ENCODE data around the gene SS18L1.

The SS18L1 gene

GRCh38 chr20:62120365-62120762 is 23.2 kb upstream of the SS18L1 start:
- DNase-seq (ENCODE audit: low read depth): no peak

- no peak for DNase-seq (ENCODE audit: low read depth)
Measured at GRCh38 chr20:62120990-62121775, 22.4 kb upstream of the SS18L1 start.

- DNase-seq (ENCODE audit: low read depth): peak; percentile 94
Measured at GRCh38 chr20:62121776-62122653, 21.6 kb upstream of the SS18L1 start, which contains the start of gene LSM14B. LSM14B (plus strand) TSS chr20:62122475; CDS start chr20:62122667, 192 bp downstream.

GRCh38 chr20:62122654-62123449 is 20.7 kb upstream of the SS18L1 start:
- peak; percentile 22 for DNase-seq (ENCODE audit: low read depth)

- no peak for DNase-seq (ENCODE audit: low read depth)
Measured at GRCh38 chr20:62123450-62124118, 20.0 kb upstream of the SS18L1 start.

GRCh38 chr20:62126141-62126540 is 17.4 kb upstream of the SS18L1 start:
- no peak for DNase-seq (ENCODE audit: low read depth)

- no peak for DNase-seq (ENCODE audit: low read depth)
Measured at GRCh38 chr20:62127799-62128198, 15.8 kb upstream of the SS18L1 start.

- no peak for DNase-seq (ENCODE audit: low read depth)
Measured at GRCh38 chr20:62128502-62128901, 15.1 kb upstream of the SS18L1 start.

GRCh38 chr20:62129731-62130531 is 13.6 kb upstream of the SS18L1 start:
- DNase-seq (ENCODE audit: low read depth): no peak

- DNase-seq (ENCODE audit: low read depth): no peak
Measured at GRCh38 chr20:62131560-62132320, 11.8 kb upstream of the SS18L1 start.

GRCh38 chr20:62132421-62132820 is 11.1 kb upstream of the SS18L1 start:
- DNase-seq (ENCODE audit: low read depth): no peak

- no peak for DNase-seq (ENCODE audit: low read depth)
Measured at GRCh38 chr20:62133051-62133845, 10.3 kb upstream of the SS18L1 start.

GRCh38 chr20:62133864-62134263 is 9.7 kb upstream of the SS18L1 start:
- no peak for DNase-seq (ENCODE audit: low read depth)

- DNase-seq (ENCODE audit: low read depth): no peak
Measured at GRCh38 chr20:62134735-62135231, 8.8 kb upstream of the SS18L1 start.

GRCh38 chr20:62135573-62136266 is 7.8 kb upstream of the SS18L1 start:
- no peak for DNase-seq (ENCODE audit: low read depth)

- peak; percentile 61 for DNase-seq (ENCODE audit: low read depth)
Measured at GRCh38 chr20:62136283-62137091, 7.1 kb upstream of the SS18L1 start.

GRCh38 chr20:62137092-62137384 is 6.5 kb upstream of the SS18L1 start:
- no peak for DNase-seq (ENCODE audit: low read depth)

All from T follicular helper cell (primary cell).